Fibroblast of mammary gland (primary cell): ENCODE results near the gene CEP112.

Experiments
- DNase-seq: peaks from one replicate; pipeline ENCODE4 v3.0.0-alpha.2; 2010; ENCODE audit warnings: low read depth
- H3K4me3 ChIP-seq: 2 replicates; pipeline ENCODE4 v1.5.1; 2011; ENCODE audit warnings: low read depth, mild to moderate bottlenecking, low read length, moderate library complexity; ENCODE audit not compliant: control insufficient read depth
- CTCF ChIP-seq: conservative IDR thresholded peaks from 2 replicates; pipeline ENCODE4 v1.5.1; 2011; ENCODE audit warnings: low read depth, low read length, inconsistent platforms; ENCODE audit not compliant: control insufficient read depth, insufficient read depth

CEP112 gene

GRCh38 chr17:66123163-66123562 lies 68.8 kb downstream of the CEP112 start:
- peak; percentile 38 for DNase-seq
- TF ChIP-seq CTCF: no peak

GRCh38 chr17:66115246-66115645 lies 76.7 kb downstream of the CEP112 start:
- DNase-seq: peak; percentile 40
- TF ChIP-seq CTCF: no peak
- no peak overlapping the region for H3K4me3 ChIP-seq

More at GRCh38 chr17:66123163-66123562, 68.8 kb downstream of the CEP112 start:
- H3K4me3 ChIP-seq: no peak overlapping the region

GRCh38 chr17:66114609-66115008 lies 77.3 kb downstream of the CEP112 start:
- no peak overlapping the region for H3K4me3 ChIP-seq
- TF ChIP-seq CTCF: no peak
- DNase-seq: no peak

- DNase-seq: no peak
- TF ChIP-seq CTCF: no peak
- H3K4me3 ChIP-seq: no peak overlapping the region
Observed at GRCh38 chr17:66107731-66108130, 84.2 kb downstream of the CEP112 start.

GRCh38 chr17:66098040-66098439 lies 93.9 kb downstream of the CEP112 start:
- peak; percentile 38 for DNase-seq
- H3K4me3 ChIP-seq: no peak overlapping the region
- TF ChIP-seq CTCF: no peak

GRCh38 chr17:66094727-66095126 lies 97.2 kb downstream of the CEP112 start:
- H3K4me3 ChIP-seq: no peak overlapping the region
- no peak for TF ChIP-seq CTCF
- no peak for DNase-seq

- no peak for DNase-seq
- no peak overlapping the region for H3K4me3 ChIP-seq
- TF ChIP-seq CTCF: no peak
Observed at GRCh38 chr17:66091445-66092080, 100.4 kb downstream of the CEP112 start.
